Common myeloid progenitor, CD34-positive (primary cell): ENCODE results near the gene KIF4B. TPM values are rescaled to one million over a fixed set of nuclear protein-coding genes. Genes with fewer than 3 reads are reported as not detected.

ENCODE experiments used
- CTCF ChIA-PET: fragments of 350-600 bp; sonication (Branson Sonifier 250); formaldehyde crosslinking; loops from one replicate; lab custom pipeline; 2021; ENCODE audit warnings: antibody characterized with exemption; lab: Charles Lee
- POLR2A ChIA-PET: fragments of 350-600 bp; sonication (Branson Sonifier 250); formaldehyde crosslinking; loops from one replicate; lab custom pipeline; 2021; ENCODE audit warnings: antibody characterized with exemption; lab: Charles Lee
- DNase-seq, 3 donors: peaks; one replicate each; pipeline versions ENCODE4 v3.0.0 to v3.0.0-alpha.2; 2013
- H3K27ac ChIP-seq, 2 experiments: 1 replicate in 1 of 2; 2 replicates in 1 of 2; pipeline ENCODE4 v1.7.0; 2013; ENCODE audit warnings: inconsistent platforms in 2 of 2, low read length in 2 of 2, mild to moderate bottlenecking in 2 of 2, low read depth in 1 of 2, moderate library complexity in 1 of 2; ENCODE audit not compliant: severe bottlenecking in 2 of 2, insufficient read depth in 1 of 2, poor library complexity in 1 of 2
- H3K27me3 ChIP-seq, 5 experiments: replicated peaks in 2 of 5; 1 replicate in 3 of 5; 2 replicates in 2 of 5; pipeline versions ENCODE4 v1.6.1 to v1.7.0; 2013; ENCODE audit warnings: low read length in 4 of 5, mild to moderate bottlenecking in 2 of 5, moderate library complexity in 2 of 5, inconsistent platforms in 1 of 5; ENCODE audit not compliant: insufficient read depth in 5 of 5, control insufficient read depth in 4 of 5
- H3K36me3 ChIP-seq, 4 experiments: 1 replicate in 2 of 4; 2 replicates in 2 of 4; pipeline versions ENCODE4 v1.6.1 to v1.7.0; 2013; ENCODE audit warnings: low read length in 3 of 4, control low read depth in 1 of 4, mild to moderate bottlenecking in 1 of 4; ENCODE audit not compliant: control insufficient read depth in 4 of 4, insufficient read depth in 4 of 4
- H3K4me1 ChIP-seq, 4 experiments: 1 replicate in 3 of 4; 2 replicates in 1 of 4; pipeline versions ENCODE4 v1.6.1 to v1.7.1; 2013; ENCODE audit warnings: low read length in 3 of 4, mild to moderate bottlenecking in 3 of 4, control low read depth in 1 of 4, inconsistent platforms in 1 of 4, moderate library complexity in 1 of 4; ENCODE audit not compliant: control insufficient read depth in 4 of 4, insufficient read depth in 4 of 4; ENCODE audit errors: control extremely low read depth in 1 of 4
- H3K4me3 ChIP-seq, 7 experiments: 1 replicate in 4 of 7; 2 replicates in 3 of 7; pipeline versions ENCODE4 v1.5.1 to v1.7.0; 2013; ENCODE audit warnings: mild to moderate bottlenecking in 7 of 7, low read length in 6 of 7, moderate library complexity in 6 of 7, inconsistent platforms in 2 of 7, low read depth in 2 of 7, control low read depth in 1 of 7; ENCODE audit not compliant: insufficient read depth in 4 of 7, control insufficient read depth in 1 of 7; ENCODE audit errors: extremely low read depth in 1 of 7
- H3K9me3 ChIP-seq, 5 experiments: 1 replicate in 4 of 5; 2 replicates in 1 of 5; pipeline versions ENCODE4 v1.6.1 to v1.7.1; 2013; ENCODE audit warnings: low read length in 4 of 5, mild to moderate bottlenecking in 2 of 5, inconsistent platforms in 1 of 5, low read depth in 1 of 5, moderate library complexity in 1 of 5; ENCODE audit not compliant: control insufficient read depth in 4 of 5, insufficient read depth in 2 of 5; ENCODE audit errors: control extremely low read depth in 1 of 5
- WGBS: methylation state at CpG from one replicate; pipeline ENCODE4 v1.1.5; 2013; ENCODE audit not compliant: insufficient coverage; 5-methylcytosine and 5-hydroxymethylcytosine counted together
- polyA plus RNA-seq: library from polyadenylated mRNA; unstranded; fragments of 120-200 nt; gene quantifications from one replicate; pipeline ENCODE4 v1.2.1, GENCODE V29; 2013

KIF4B gene, protein sequence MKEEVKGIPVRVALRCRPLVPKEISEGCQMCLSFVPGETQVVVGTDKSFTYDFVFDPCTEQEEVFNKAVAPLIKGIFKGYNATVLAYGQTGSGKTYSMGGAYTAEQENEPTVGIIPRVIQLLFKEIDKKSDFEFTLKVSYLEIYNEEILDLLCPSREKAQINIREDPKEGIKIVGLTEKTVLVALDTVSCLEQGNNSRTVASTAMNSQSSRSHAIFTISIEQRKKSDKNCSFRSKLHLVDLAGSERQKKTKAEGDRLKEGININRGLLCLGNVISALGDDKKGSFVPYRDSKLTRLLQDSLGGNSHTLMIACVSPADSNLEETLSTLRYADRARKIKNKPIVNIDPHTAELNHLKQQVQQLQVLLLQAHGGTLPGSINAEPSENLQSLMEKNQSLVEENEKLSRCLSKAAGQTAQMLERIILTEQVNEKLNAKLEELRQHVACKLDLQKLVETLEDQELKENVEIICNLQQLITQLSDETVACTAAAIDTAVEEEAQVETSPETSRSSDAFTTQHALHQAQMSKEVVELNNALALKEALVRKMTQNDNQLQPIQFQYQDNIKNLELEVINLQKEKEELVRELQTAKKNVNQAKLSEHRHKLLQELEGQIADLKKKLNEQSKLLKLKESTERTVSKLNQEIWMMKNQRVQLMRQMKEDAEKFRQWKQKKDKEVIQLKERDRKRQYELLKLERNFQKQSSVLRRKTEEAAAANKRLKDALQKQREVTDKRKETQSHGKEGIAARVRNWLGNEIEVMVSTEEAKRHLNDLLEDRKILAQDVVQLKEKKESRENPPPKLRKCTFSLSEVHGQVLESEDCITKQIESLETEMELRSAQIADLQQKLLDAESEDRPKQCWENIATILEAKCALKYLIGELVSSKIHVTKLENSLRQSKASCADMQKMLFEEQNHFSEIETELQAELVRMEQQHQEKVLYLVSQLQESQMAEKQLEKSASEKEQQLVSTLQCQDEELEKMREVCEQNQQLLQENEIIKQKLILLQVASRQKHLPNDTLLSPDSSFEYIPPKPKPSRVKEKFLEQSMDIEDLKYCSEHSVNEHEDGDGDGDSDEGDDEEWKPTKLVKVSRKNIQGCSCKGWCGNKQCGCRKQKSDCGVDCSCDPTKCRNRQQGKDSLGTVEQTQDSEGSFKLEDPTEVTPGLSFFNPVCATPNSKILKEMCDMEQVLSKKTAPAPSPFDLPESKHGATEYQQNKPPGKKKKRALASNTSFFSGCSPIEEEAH
- polyA plus RNA-seq: 0.03 TPM

DNA sequence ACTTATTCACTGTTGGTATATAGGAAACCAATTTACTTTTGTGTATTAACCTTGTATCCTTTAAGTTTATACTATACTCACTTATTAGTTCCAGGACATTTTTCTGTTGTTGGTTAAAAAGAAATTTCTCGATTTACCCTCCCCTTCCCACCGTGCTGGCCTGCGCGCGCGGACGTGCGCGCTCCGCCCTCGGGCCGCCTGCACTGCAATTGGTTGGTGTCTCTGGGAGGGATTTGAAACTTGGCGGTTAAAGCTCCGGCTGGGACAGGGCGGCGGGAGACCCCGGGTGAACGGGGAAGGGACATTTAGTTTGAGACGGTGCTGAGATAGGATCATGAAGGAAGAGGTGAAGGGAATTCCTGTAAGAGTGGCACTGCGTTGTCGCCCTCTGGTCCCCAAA, at the start of gene KIF4B:
Gene KIF4B, plus strand, starts transcription at position 230 of the 400 bp plus-strand sequence. Its CDS starts 105 bp downstream, at position 335.
- 93% methylated on average over 9 of the region's 21 CpGs for WGBS
- ChIA-PET POLR2A (no interaction called here), CTCF (no interaction called here)
- Histone ChIP-seq H3K36me3 (no peaks in the 10 kb centered on the region), H3K27me3 (peaks cover 0 to 7% (median 0%) of the 10 kb centered on the region in 5 experiments), H3K27ac (no peak within 1 kb of the TSS), H3K9me3 (peaks cover 0 to 5% (median 0%) of the 10 kb centered on the region in 5 experiments), H3K4me1 (no peaks in the 10 kb centered on the region), H3K4me3 (peak within 1 kb of the TSS in 1 of 7 experiments; percentile 31)
- no peak for DNase-seq

DNA sequence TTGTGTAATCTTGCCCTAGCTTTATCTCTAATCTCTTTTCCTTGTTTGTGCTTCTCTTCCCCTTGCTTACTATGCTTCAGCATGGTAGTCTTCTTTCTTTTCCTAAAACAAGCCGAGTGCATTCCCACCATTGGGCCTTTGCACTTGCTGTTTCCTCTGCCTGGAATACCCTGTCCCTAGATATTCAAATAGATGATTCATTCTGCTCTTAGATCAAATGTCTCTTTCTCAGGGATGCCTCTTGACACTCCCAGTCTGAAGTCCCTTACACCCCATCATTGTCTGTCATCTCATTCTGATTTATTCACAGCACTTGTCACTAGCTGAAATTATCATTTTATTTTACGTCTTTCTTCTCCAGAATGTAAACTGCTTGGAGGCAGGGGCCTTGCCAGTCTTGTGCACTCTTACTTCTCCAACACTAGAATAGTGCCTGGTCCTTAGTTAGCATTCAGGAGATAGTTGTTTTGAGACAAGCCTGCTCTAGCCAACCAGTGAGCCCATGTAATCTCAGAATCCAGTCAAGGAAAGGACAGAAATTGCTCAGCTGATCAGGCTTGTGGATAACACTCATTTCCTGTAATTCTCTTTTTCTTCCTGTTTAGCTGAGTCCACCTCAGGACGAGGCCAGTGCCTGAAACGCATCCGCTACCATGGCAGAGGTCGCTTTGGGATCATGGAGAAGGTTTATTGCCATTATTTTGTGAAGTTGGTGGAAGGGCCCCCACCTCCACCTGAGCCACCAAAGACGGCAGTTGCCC, 47.3 kb upstream of the KIF4B start:
- H3K4me3 ChIP-seq: no peak overlapping the region
- no peaks in the 10 kb centered on the region for H3K4me1 ChIP-seq
- H3K9me3 ChIP-seq: no peaks in the 10 kb centered on the region
- ChIA-PET POLR2A (no interaction called here), CTCF (interaction anchor here (0.7 to 1.6 kb wide), 6 partner anchors 13 to 181 kb away, joined by 3 to 6 read pairs (median 4); no protein-coding TSS in a partner anchor)
- H3K27ac ChIP-seq: no peak overlapping the region
- no peak for DNase-seq
- WGBS: 96% methylated on average over 2 of the region's 7 CpGs
- H3K27me3 ChIP-seq: no peaks in the 10 kb centered on the region
- H3K36me3 ChIP-seq: peaks cover 4 to 39% (median 25%) of the 10 kb centered on the region in 4 experiments

DNA sequence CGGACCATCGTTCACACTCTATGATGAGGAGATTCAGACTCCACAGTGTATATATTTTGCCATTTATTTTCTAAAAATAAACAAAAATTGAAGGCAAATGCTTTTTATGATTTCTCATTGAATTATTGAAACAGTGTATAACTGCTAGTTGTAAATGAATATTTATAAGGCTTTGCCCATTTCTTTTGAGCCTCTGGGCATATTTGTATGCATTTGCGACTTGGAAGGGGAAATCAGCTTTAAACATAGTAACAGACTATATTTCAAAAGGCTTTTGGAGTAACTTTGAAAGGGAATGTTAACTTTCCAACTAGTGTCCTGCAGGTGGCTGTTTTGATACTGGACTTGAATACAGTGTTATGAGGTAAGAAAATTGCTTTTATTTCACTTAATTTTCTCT, 46.7 kb upstream of the KIF4B start:
- Histone ChIP-seq H3K36me3 (peaks cover under 1 to 34% (median 20%) of the 10 kb centered on the region in 4 experiments), H3K4me3 (no peak overlapping the region), H3K9me3 (no peaks in the 10 kb centered on the region), H3K27me3 (no peaks in the 10 kb centered on the region), H3K4me1 (no peaks in the 10 kb centered on the region), H3K27ac (no peak overlapping the region)
- no peak for DNase-seq
- POLR2A ChIA-PET: no interaction called here
- CTCF ChIA-PET: interaction anchor here (0.8 to 1.6 kb wide), 4 partner anchors 14 to 180 kb away, joined by 3 to 6 read pairs (median 4); no protein-coding TSS in a partner anchor
- no CpG with 5 or more reads among the region's 3 CpGs for WGBS

DNA sequence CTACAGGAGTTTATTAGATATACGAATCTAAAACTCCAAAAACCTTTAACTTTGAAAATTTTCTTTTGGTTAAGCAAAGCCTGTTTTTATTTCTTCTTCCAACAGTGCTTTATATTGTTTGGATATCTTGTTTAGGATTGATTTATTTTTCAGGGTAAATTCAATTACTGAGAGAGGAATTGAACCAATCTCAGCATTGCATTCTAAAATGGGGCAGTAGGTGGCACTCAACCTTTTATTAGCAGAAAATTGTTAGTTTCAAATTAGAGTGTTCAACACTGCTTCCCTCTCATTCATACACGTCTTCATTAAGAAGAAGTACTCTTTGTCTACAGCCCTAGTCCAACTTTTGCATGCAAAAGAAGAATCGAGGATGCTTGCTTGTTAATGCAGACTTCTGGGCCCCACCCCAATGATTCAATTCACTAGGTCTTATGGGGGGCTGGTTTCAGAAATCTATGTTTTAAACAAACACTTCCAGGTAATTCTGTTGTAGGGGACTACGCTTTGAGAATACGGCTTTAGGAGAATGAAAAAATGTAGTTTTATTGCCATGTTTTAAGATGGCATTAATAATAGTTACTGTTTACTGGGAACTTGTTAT, 46.0 kb upstream of the KIF4B start:
- no peaks in the 10 kb centered on the region for H3K27me3 ChIP-seq
- ChIA-PET CTCF (interaction anchor here (0.6 to 8.0 kb wide), 6 partner anchors 8 to 180 kb away, joined by 3 to 131 read pairs (median 4); no protein-coding TSS in a partner anchor), POLR2A (interaction anchor here (0.6 kb wide), 1 partner anchor 12 kb away, joined by 3 read pairs; no protein-coding TSS in a partner anchor)
- WGBS: no CpG with 5 or more reads among the region's 5 CpGs
- H3K4me3 ChIP-seq: no peak overlapping the region
- H3K9me3 ChIP-seq: no peaks in the 10 kb centered on the region
- DNase-seq: peak; percentile 11 to 34 (median 34)
- H3K27ac ChIP-seq: no peak overlapping the region
- peaks cover 0 to 33% (median 18%) of the 10 kb centered on the region in 4 experiments for H3K36me3 ChIP-seq
- H3K4me1 ChIP-seq: no peaks in the 10 kb centered on the region

DNA sequence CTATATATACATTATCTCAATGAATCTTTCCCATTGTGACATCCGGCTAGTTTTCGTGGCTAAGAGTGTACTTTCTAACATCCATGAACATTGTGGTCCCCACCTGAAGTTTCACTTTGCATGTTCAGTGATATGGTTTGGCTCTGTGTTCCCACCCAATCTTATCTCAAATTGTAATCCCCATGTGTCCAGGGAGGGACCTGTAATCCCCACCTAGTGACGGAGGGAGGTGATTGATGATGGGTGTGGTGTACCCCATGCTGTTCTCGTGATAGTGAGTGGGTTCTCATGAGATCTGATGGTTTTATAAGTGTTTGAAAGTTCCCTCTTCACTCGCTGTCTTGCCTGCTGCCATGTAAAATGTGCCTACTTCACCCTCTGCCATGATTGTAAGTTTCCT, 44.6 kb upstream of the KIF4B start:
- Histone ChIP-seq H3K4me1 (no peaks in the 10 kb centered on the region), H3K36me3 (peaks cover 0 to 33% (median 15%) of the 10 kb centered on the region in 4 experiments), H3K9me3 (no peaks in the 10 kb centered on the region), H3K27ac (no peak overlapping the region), H3K27me3 (no peaks in the 10 kb centered on the region), H3K4me3 (no peak overlapping the region)
- CTCF ChIA-PET: interaction anchor here (0.9 to 8.0 kb wide), 6 partner anchors 9 to 178 kb away, joined by 3 to 131 read pairs (median 4); no protein-coding TSS in a partner anchor
- POLR2A ChIA-PET: no interaction called here
- WGBS: 97% methylated on average over 5 of the region's 5 CpGs
- no peak for DNase-seq

DNA sequence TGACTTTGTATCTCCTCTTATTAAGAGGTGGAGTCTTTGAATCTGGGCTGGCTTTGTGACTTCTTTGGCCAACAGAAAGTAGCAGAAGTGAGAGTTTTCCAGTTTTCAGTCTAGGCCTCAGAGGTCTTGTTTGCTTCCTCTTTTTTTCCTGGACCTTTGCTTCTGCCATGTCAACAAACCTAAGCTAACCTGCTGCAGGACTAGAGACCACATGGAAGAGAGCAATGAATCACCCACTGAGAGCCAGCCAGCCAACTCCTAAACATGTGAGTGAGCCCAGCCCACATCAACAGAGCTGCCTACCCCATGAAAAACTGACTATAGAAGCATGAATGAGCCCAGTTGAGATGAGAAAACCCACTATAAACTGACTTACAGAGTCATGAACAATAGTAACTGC, 42.8 kb upstream of the KIF4B start:
- POLR2A ChIA-PET: no interaction called here
- no peak overlapping the region for H3K27ac ChIP-seq
- H3K36me3 ChIP-seq: peaks cover 0 to 32% (median 15%) of the 10 kb centered on the region in 4 experiments
- H3K4me3 ChIP-seq: no peak overlapping the region
- peak in 2 of 3 donors; percentile 17 to 21 for DNase-seq
- no peaks in the 10 kb centered on the region for H3K9me3 ChIP-seq
- CTCF ChIA-PET: interaction anchor here (1.6 to 8.0 kb wide), 4 partner anchors 10 to 30 kb away, joined by 5 to 131 read pairs (median 8); no protein-coding TSS in a partner anchor
- H3K4me1 ChIP-seq: no peaks in the 10 kb centered on the region
- no peaks in the 10 kb centered on the region for H3K27me3 ChIP-seq
